ENCODE measurements around the gene UTP25.
"Not testable (repeated sequence)": the region's sequence is repeated elsewhere in the genome, so short reads cannot be mapped to it uniquely, and the experiment has no call there.

UTP25 gene

GRCh38 chr1:209898271-209898670, 70.5 kb downstream of the UTP25 start:
- DNase-seq (ENCODE audit: low read depth) = not testable (repeated sequence)

- not testable (repeated sequence) for DNase-seq (ENCODE audit: low read depth)
Observed at GRCh38 chr1:209898851-209899250, 71.1 kb downstream of the UTP25 start.

GRCh38 chr1:209899948-209900347, 72.2 kb downstream of the UTP25 start:
- no peak for DNase-seq (ENCODE audit: low read depth)

DNA sequence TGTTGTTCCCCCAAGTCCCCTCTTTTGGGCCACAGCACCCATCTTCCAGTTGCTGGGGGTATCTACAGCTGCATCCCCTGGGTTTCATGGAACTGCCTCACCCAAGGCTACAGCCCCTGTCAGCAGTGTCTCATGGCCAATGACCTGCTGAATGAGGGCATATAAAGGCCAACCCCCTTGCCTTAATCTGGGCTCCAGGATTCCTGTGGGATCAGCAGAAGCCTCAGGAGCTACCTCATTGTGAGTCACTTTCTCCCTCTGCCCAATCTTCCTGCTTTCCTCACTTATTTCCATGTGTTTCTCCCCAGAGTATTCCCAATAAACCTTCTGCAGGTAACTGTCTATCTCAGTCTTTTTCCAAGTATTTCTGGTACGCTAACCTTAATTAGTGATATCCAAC, 73.0 kb downstream of the UTP25 start:
- DNase-seq (ENCODE audit: low read depth) = no peak

- no peak for DNase-seq (ENCODE audit: low read depth)
Observed at GRCh38 chr1:209901211-209901610, 73.4 kb downstream of the UTP25 start.

DNA sequence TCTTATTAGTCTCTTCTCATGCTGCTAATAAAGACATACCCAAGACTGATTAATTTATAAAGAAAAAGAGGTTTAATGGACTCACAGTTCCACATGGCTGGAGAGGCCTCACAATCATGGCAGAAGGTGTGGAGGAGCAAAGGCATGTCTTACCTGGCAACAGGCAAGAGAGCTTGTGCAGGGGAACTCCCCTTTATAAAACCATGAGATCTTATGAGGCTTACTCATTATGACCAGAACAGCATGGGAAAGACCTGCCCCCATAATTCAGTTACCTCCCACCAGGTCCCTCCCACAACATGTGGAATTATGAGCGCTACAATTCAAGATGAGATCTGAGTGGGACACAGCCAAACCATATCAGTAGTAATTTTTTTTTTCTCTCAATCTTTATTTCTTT, 77.0 kb downstream of the UTP25 start:
- DNase-seq (ENCODE audit: low read depth) = not testable (repeated sequence)
